CD4-positive, alpha-beta memory T cell (primary cell): ENCODE measurements around the gene CCDC59. TPM values are rescaled to one million over a fixed set of nuclear protein-coding genes. Genes with fewer than 3 reads are reported as not detected.
"Not testable (repeated sequence)": the region's sequence is repeated elsewhere in the genome, so short reads cannot be mapped to it uniquely, and the experiment has no call there.

ENCODE experiments used
- CTCF ChIA-PET: fragments of 350-600 bp; sonication (Branson Sonifier 250); formaldehyde crosslinking; loops from one replicate; lab custom pipeline; 2021; ENCODE audit warnings: inconsistent platforms; ENCODE audit not compliant: partially characterized antibody; lab: Charles Lee
- POLR2A ChIA-PET: fragments of 350-600 bp; sonication (Branson Sonifier 250); formaldehyde crosslinking; loops from one replicate; lab custom pipeline; 2021; ENCODE audit not compliant: partially characterized antibody; lab: Charles Lee
- DNase-seq, 5 donors: peaks; one replicate each; pipeline versions ENCODE4 v3.0.0 to v3.0.0-alpha.2; 2020 to 2022; ENCODE audit warnings: mixed read lengths in 1 of 5
- H3K27ac ChIP-seq: one replicate; pipeline ENCODE4 v1.7.0; 2013; ENCODE audit warnings: low read depth, low read length
- H3K27me3 ChIP-seq: 2 replicates; pipeline ENCODE4 v1.7.0; 2013; ENCODE audit warnings: mild to moderate bottlenecking, low read length, moderate library complexity; ENCODE audit not compliant: insufficient read depth
- H3K36me3 ChIP-seq: 2 replicates; pipeline ENCODE4 v1.7.0; 2013; ENCODE audit warnings: mild to moderate bottlenecking, low read length, moderate library complexity; ENCODE audit not compliant: insufficient read depth
- H3K4me1 ChIP-seq: 2 replicates; pipeline ENCODE4 v1.7.0; 2013; ENCODE audit warnings: mild to moderate bottlenecking, low read length, moderate library complexity; ENCODE audit not compliant: insufficient read depth
- H3K4me3 ChIP-seq, 2 donors: one replicate each; pipeline ENCODE4 v1.7.0; 2013; ENCODE audit warnings: low read length in 2 of 2, mild to moderate bottlenecking in 1 of 2
- H3K9me3 ChIP-seq, 2 donors: one replicate each; pipeline ENCODE4 v1.7.0; 2013; ENCODE audit warnings: low read length in 2 of 2, control low read depth in 1 of 2; ENCODE audit not compliant: control insufficient read depth in 1 of 2
- H3K27ac Mint-ChIP-seq, 7 donors: one replicate each; pipeline ENCODE4 v1.8.0; 2020 to 2021; ENCODE audit warnings: mixed read lengths in 7 of 7, mild to moderate bottlenecking in 6 of 7, inconsistent platforms in 3 of 7, moderate library complexity in 3 of 7
- H3K27me3 Mint-ChIP-seq, 2 donors: one replicate each; pipeline ENCODE4 v1.8.0; 2020 to 2021; ENCODE audit warnings: mixed read lengths in 2 of 2
- H3K36me3 Mint-ChIP-seq, 2 donors: one replicate each; pipeline ENCODE4 v1.8.0; 2020 to 2021; ENCODE audit warnings: mixed read lengths in 2 of 2, inconsistent platforms in 1 of 2, mild to moderate bottlenecking in 1 of 2
- H3K4me1 Mint-ChIP-seq, 4 donors: one replicate each; pipeline ENCODE4 v1.8.0; 2020 to 2021; ENCODE audit warnings: mixed read lengths in 4 of 4, mild to moderate bottlenecking in 1 of 4
- H3K4me3 Mint-ChIP-seq, 8 donors: one replicate each; pipeline ENCODE4 v1.8.0; 2020 to 2021; ENCODE audit warnings: mixed read lengths in 8 of 8, mild to moderate bottlenecking in 7 of 8, moderate library complexity in 6 of 8, inconsistent platforms in 3 of 8
- H3K9me3 Mint-ChIP-seq, 8 donors: one replicate each; pipeline ENCODE4 v1.8.0; 2020 to 2021; ENCODE audit warnings: mixed read lengths in 8 of 8, mild to moderate bottlenecking in 5 of 8, inconsistent platforms in 3 of 8, moderate library complexity in 1 of 8
- intact Hi-C: fragments of 100-400 bp; cut with micrococcal nuclease; formaldehyde crosslinking; loops from one replicate; pipeline ENCODE4 v1.15.1; 2023
- polyA plus RNA-seq, 2 donors: library from polyadenylated mRNA; unstranded; fragments of 300-500 nt; fragmentation: Illumina TruSeq; gene quantifications; one replicate each; pipeline ENCODE4 v1.2.3, GENCODE V29; 2021
- total RNA-seq, 2 experiments: library from RNA; stranded (reverse); gene quantifications; one replicate each; pipeline ENCODE4 v1.2.3, GENCODE V29; 2021

The CCDC59 gene
- total and polyA plus RNA-seq, 4 experiments from 2014 or later, result 58.1 to 89.4 (median 72.9) TPM

GRCh38 chr12:82378997-82379396, 20.8 kb upstream of the CCDC59 start:
- Histone ChIP-seq H3K27me3 (no peaks in the 10 kb centered on the region), H3K9me3 (no peaks in the 10 kb centered on the region), H3K27ac (no peak overlapping the region), H3K4me3 (no peak overlapping the region), H3K36me3 (no peaks in the 10 kb centered on the region), H3K4me1 (no peaks in the 10 kb centered on the region)
- H3K4me3 Mint-ChIP-seq, result no peak overlapping the region
- peaks cover 0 to 6% (median 1%) of the 10 kb centered on the region in 4 donors for H3K4me1 Mint-ChIP-seq
- no peak overlapping the region for H3K27ac Mint-ChIP-seq
- H3K9me3 Mint-ChIP-seq, result peaks cover 0 to 10% (median 1%) of the 10 kb centered on the region in 8 donors
- ChIA-PET CTCF (no interaction called here), POLR2A (interaction anchor here (1.1 kb wide), 1 partner anchor 20 kb away, joined by 3 read pairs; the partner anchor contains the start of genes CCDC59 and METTL25)
- peaks cover 13 to 33% of the 10 kb centered on the region in 2 donors for H3K36me3 Mint-ChIP-seq
- no peak for DNase-seq
- intact Hi-C loops, result no loop called here
- no peaks in the 10 kb centered on the region for H3K27me3 Mint-ChIP-seq

- Histone ChIP-seq H3K36me3 (no peaks in the 10 kb centered on the region), H3K9me3 (no peaks in the 10 kb centered on the region), H3K4me3 (no peak overlapping the region), H3K27ac (no peak overlapping the region), H3K4me1 (no peaks in the 10 kb centered on the region), H3K27me3 (no peaks in the 10 kb centered on the region)
- H3K9me3 Mint-ChIP-seq, result peaks cover 0 to 12% (median 6%) of the 10 kb centered on the region in 8 donors
- H3K27me3 Mint-ChIP-seq, result no peaks in the 10 kb centered on the region
- H3K27ac Mint-ChIP-seq, result no peak overlapping the region
- no peak overlapping the region for H3K4me3 Mint-ChIP-seq
- DNase-seq, result no peak
- peaks cover 37 to 64% of the 10 kb centered on the region in 2 donors for H3K36me3 Mint-ChIP-seq
- intact Hi-C loops, result no loop called here
- ChIA-PET CTCF (no interaction called here), POLR2A (no interaction called here)
- H3K4me1 Mint-ChIP-seq, result peaks cover 0 to 5% (median 0%) of the 10 kb centered on the region in 4 donors
Measured at GRCh38 chr12:82375201-82375600, 17.0 kb upstream of the CCDC59 start.

GRCh38 chr12:82366197-82366596, 8.0 kb upstream of the CCDC59 start:
- H3K27ac Mint-ChIP-seq, result no peak overlapping the region
- POLR2A ChIA-PET, result no interaction called here

GRCh38 chr12:82363990-82364389, 5.8 kb upstream of the CCDC59 start:
- Mint-ChIP-seq H3K4me1 (peaks cover 16 to 45% (median 27%) of the 10 kb centered on the region in 4 donors), H3K36me3 (peaks cover 10 to 16% of the 10 kb centered on the region in 2 donors), H3K27me3 (no peaks in the 10 kb centered on the region), H3K9me3 (no peaks in the 10 kb centered on the region), H3K4me3 (no peak overlapping the region), H3K27ac (no peak overlapping the region)
- Histone ChIP-seq H3K27me3 (no peaks in the 10 kb centered on the region), H3K9me3 (no peaks in the 10 kb centered on the region), H3K36me3 (no peaks in the 10 kb centered on the region), H3K4me3 (no peak overlapping the region), H3K4me1 (peaks cover 11% of the 10 kb centered on the region), H3K27ac (no peak overlapping the region)
- intact Hi-C loops, result no loop called here
- CTCF ChIA-PET, result no interaction called here
- POLR2A ChIA-PET, result no interaction called here
- DNase-seq, result no peak

More at GRCh38 chr12:82366197-82366596, 8.0 kb upstream of the CCDC59 start:
- Histone ChIP-seq H3K9me3 (no peaks in the 10 kb centered on the region), H3K36me3 (no peaks in the 10 kb centered on the region), H3K4me1 (no peaks in the 10 kb centered on the region), H3K4me3 (no peak overlapping the region), H3K27me3 (no peaks in the 10 kb centered on the region), H3K27ac (no peak overlapping the region)
- peaks cover 7 to 23% (median 13%) of the 10 kb centered on the region in 4 donors for H3K4me1 Mint-ChIP-seq
- peaks cover 0 to 1% (median 0%) of the 10 kb centered on the region in 8 donors for H3K9me3 Mint-ChIP-seq
- H3K27me3 Mint-ChIP-seq, result no peaks in the 10 kb centered on the region
- intact Hi-C loops, result no loop called here
- CTCF ChIA-PET, result interaction anchor here (1.1 kb wide), 1 partner anchor 10 kb away, joined by 3 read pairs; no protein-coding TSS in a partner anchor
- no peak overlapping the region for H3K4me3 Mint-ChIP-seq
- peaks cover 18 to 23% of the 10 kb centered on the region in 2 donors for H3K36me3 Mint-ChIP-seq
- no peak for DNase-seq

- POLR2A ChIA-PET, result no interaction called here
Measured at GRCh38 chr12:82361461-82361915, 3.3 kb upstream of the CCDC59 start.

GRCh38 chr12:82360834-82361233, 2.6 kb upstream of the CCDC59 start:
- intact Hi-C loops, H3K9me3 Mint-ChIP-seq, H3K27me3 ChIP-seq, DNase-seq, H3K4me3 ChIP-seq, H3K27ac ChIP-seq, CTCF ChIA-PET, H3K27me3 Mint-ChIP-seq, POLR2A ChIA-PET, H3K9me3 ChIP-seq, H3K36me3 ChIP-seq: not testable (repeated sequence)
- H3K4me1 ChIP-seq, result peaks cover 33% of the 10 kb centered on the region
- Mint-ChIP-seq H3K27ac (peak overlapping the region in 1 of 7 donors; percentile 70), H3K4me3 (peak overlapping the region in 1 of 8 donors; percentile 22), H3K4me1 (peaks cover 32 to 71% (median 48%) of the 10 kb centered on the region in 4 donors), H3K36me3 (peaks cover 22 to 25% of the 10 kb centered on the region in 2 donors)

More at GRCh38 chr12:82361461-82361915, 3.3 kb upstream of the CCDC59 start:
- no peak for DNase-seq
- H3K27ac ChIP-seq, result no peak overlapping the region
- peaks cover 0 to 4% (median 0%) of the 10 kb centered on the region in 8 donors for H3K9me3 Mint-ChIP-seq
- CTCF ChIA-PET, result no interaction called here
- no peaks in the 10 kb centered on the region for H3K27me3 ChIP-seq
- no peaks in the 10 kb centered on the region for H3K9me3 ChIP-seq
- H3K27me3 Mint-ChIP-seq, result peaks cover 2% of the 10 kb centered on the region in 2 donors
- H3K4me1 ChIP-seq, result peaks cover 26% of the 10 kb centered on the region
- H3K36me3 Mint-ChIP-seq, result peaks cover 19% of the 10 kb centered on the region in 2 donors
- H3K4me3 ChIP-seq, result no peak overlapping the region
- intact Hi-C loops, result no loop called here
- no peaks in the 10 kb centered on the region for H3K36me3 ChIP-seq
- peaks cover 27 to 65% (median 43%) of the 10 kb centered on the region in 4 donors for H3K4me1 Mint-ChIP-seq
- H3K4me3 Mint-ChIP-seq, result no peak overlapping the region
- H3K27ac Mint-ChIP-seq, result peak overlapping the region in 1 of 7 donors; percentile 10

GRCh38 chr12:82359115-82359478, 910 bp upstream of the CCDC59 start:
- peaks cover 34 to 40% of the 10 kb centered on the region in 2 donors for H3K36me3 Mint-ChIP-seq
- peak overlapping the region; percentile 96 to 100 (median 98) for H3K4me3 Mint-ChIP-seq
- Histone ChIP-seq H3K4me3 (peak overlapping the region; percentile 94 to 96), H3K4me1 (peaks cover 43% of the 10 kb centered on the region), H3K27me3 (no peaks in the 10 kb centered on the region), H3K27ac (peak overlapping the region; percentile 96), H3K9me3 (no peaks in the 10 kb centered on the region), H3K36me3 (peaks cover 14% of the 10 kb centered on the region)
- POLR2A ChIA-PET, result interaction anchor here (1.0 to 1.5 kb wide), 5 partner anchors 13 to 366 kb away, joined by 3 to 12 read pairs (median 3); partner anchors contain the start of gene TMTC2
- intact Hi-C loops, result no loop called here
- H3K9me3 Mint-ChIP-seq, result peaks cover 0 to 6% (median 0%) of the 10 kb centered on the region in 8 donors
- H3K27me3 Mint-ChIP-seq, result peaks cover 2% of the 10 kb centered on the region in 2 donors
- H3K4me1 Mint-ChIP-seq, result peaks cover 40 to 73% (median 54%) of the 10 kb centered on the region in 4 donors
- CTCF ChIA-PET, result interaction anchor here (0.9 to 3.2 kb wide), 8 partner anchors 9 to 417 kb away, joined by 3 to 24 read pairs (median 4); partner anchors contain the start of gene TMTC2
- DNase-seq, result no peak
- peak overlapping the region; percentile 98 to 100 (median 99) for H3K27ac Mint-ChIP-seq
